Kidney glomerular epithelial cell (primary cell): Measurements from ENCODE around the gene CCL2.
A peak's percentile ranks its signal among the peaks of the same experiment; 100 is the strongest.

Experiments
- DNase-seq: peaks from one replicate; lab custom pipeline; 2025; lab: John Stamatoyannopoulos, UW

Gene CCL2

DNA sequence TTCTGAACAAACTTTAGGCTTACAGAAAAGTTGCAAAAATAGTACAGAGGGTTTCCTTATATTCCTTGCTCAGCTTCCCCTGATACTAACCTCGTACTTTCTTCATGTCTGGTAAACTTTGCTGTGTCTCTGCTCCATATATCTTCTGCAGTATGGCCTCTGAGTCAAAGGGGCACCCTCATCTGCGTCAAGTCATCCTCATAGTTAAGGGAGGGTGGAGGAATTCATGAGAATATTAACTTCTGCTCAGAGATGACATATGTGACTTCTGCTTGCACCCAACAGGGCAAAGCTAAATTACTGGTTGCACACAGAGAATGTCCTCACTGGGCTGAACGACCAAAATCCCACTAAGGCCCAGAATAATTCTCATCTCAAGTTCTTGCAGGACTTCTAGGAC lies 10.6 kb downstream of the CCL2 start:
- DNase-seq = no peak

DNA sequence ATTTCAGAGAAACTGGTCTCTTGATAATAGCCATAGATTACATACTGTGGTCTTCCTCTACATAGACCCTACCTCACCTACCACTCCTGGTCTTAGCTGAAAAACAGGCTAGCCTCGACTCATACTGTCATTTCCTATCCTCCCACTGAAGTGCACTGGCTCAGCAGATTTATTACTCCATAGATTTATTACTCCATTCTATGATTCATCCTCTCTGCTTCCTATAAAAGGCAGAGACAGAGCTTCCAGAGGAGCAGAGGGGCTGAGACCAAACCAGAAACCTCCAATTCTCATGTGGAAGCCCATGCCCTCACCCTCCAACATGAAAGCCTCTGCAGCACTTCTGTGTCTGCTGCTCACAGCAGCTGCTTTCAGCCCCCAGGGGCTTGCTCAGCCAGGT lies 14.9 kb downstream of the CCL2 start, which contains the start of gene CCL7:
Gene CCL7, plus strand, starts transcription at position 253 of the 400 bp plus-strand sequence. Its CDS starts 70 bp downstream, at position 323.
- peak; percentile 66 for DNase-seq

DNA sequence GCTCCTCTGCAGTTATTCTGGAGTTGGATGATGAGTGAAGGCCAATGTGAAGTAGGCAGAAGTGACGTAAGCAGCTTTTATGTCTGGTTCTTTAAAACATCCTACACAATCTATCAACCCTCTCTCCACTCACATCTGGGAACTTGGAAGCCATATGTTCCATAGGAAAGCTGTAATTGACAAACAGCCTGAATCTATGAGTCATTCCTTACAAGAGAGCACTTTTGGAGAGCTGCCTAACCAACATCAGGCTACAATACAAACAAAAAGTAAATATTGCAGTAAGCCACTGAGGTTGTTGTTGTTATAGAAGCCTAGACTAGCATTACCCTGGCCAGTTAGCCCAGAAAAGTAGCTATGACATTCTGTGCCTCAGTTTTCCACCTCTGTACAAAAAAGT lies 20.8 kb downstream of the CCL2 start:
- peak; percentile 14 for DNase-seq

- no peak for DNase-seq
These were observed 21.7 kb downstream of the CCL2 start for GRCh38 chr17:34276826-34277225.

DNA sequence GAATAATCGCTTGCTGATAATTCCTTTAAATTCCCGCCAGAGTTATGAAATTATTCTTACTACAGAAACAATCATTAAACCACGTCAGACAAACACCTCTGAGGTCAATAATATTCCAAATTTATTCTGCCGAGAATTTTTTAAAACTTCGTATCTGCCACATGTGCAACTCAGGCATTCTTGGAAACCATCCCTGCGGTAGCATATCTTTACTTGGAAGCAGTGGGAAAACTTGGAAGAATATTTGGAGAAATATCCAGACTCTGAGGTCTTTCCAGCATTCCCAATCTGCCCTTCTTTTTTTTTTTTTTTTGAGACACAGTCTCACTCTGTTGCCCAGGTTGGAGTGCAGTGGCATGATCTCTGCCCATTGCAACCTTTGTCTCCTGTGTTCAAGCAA lies 28.5 kb downstream of the CCL2 start:
- DNase-seq = no peak

DNA sequence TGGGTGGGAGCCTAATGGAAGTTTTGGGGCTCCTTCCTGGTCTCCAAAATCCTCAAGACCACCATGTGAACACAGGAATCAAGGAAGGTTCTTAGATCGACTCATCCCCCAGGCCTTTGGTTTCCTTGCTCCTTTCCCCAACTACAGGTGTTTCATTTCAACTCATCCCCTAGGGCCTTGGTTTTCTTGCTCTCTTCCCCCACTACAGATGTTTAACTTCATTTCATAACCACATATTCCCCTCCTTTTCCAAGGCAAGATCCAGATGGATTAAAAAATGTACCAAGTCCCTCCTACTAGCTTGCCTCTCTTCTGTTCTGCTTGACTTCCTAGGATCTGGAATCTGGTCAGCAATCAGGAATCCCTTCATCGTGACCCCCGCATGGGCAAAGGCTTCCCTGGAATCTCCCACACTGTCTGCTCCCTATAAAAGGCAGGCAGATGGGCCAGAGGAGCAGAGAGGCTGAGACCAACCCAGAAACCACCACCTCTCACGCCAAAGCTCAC lies 30.3 kb downstream of the CCL2 start, which contains the start of gene CCL11:
Gene CCL11, plus strand, starts transcription at position 457 of the 507 bp plus-strand sequence. CDS start 67 bp downstream, outside the sequence.
- DNase-seq = no peak

- no peak for DNase-seq
These were observed 32.8 kb downstream of the CCL2 start for GRCh38 chr17:34287875-34288274.

DNA sequence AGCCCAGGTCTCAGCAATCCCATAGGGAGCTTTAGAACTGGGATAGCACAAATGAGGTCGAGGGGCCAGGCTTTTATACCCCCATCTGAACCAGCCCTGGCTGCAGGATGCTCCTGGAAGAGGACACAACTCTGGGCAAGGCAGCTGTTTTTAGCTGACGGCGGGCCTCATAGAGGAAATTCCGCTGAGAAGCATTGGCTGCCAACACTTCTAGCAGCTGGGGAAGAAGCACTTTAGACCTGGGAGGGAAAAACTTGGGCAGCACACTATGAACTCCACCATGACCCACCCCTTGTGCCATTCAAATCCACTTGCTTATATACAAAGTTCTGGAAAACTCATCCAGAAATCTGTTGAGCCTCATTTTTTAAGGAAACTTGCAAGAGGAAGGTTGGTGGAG lies 35.5 kb downstream of the CCL2 start:
- no peak for DNase-seq

GRCh38 chr17:34291721-34292348 lies 36.8 kb downstream of the CCL2 start:
- no peak for DNase-seq

GRCh38 chr17:34299027-34299426 lies 43.9 kb downstream of the CCL2 start:
- no peak for DNase-seq

DNA sequence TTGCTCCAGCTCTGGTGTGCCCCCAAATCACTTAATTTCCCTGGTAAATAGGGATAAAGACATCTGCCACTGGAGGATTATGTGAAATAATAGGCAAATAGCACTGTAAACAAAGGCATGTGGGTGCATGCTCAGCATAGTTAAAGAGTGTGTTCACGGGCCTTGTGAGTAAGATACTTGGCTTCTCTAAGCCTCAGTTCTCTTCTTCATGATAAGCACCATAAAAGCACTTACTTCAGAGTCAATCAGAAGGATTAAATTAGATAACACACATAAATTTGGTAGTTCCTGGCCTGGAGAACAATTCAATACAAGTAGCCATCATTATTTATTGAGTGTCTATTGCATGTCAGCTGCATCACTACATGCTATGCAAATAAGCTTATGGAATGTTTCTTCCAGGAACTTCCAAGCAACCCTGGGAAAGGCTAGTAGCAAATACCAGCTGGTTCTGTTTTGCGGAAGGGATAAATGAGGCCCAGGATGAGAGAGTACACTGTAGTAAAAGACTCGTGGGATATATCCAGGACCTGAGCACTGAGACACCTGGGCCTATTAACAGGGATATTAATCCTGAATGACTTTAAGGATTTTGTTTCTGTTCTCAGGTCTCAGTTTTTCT lies 45.0 kb downstream of the CCL2 start:
- DNase-seq = peak; percentile 36

DNA sequence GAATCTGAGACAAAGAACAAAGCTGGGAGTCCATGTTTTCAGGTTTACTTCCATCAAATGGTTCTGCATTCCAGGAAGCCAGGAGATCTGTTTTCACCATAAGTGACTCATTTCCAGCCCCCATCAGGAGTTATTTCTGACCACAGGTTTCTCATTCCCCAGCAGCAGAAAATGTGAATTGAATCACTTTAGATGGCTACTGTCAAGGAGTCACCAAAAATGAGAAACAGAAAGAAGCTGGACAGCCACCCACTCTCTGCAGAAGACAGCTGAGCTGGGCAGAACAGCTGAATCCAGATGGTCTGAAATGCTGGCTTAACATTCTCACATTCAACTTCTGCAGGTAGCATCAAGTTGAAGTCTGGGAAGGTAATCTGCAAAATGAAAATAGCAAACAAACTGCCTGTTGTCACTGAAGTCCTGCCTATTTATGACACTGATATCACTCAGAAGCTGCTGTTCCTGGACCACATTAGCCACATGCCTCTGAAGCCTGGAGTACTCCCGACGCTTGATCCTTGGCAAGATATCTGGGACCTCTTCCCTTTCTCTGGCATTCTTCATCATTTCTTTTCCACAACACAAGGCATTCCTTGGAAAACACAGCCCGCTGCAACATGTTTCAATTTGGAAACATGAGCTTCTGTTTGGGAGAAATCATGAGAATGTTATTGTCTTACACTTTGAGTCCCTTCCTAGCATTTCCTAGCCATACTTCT lies 45.7 kb downstream of the CCL2 start:
- peak; percentile 60 for DNase-seq

- no peak for DNase-seq
These were observed 46.9 kb downstream of the CCL2 start for GRCh38 chr17:34301986-34302385.

DNA sequence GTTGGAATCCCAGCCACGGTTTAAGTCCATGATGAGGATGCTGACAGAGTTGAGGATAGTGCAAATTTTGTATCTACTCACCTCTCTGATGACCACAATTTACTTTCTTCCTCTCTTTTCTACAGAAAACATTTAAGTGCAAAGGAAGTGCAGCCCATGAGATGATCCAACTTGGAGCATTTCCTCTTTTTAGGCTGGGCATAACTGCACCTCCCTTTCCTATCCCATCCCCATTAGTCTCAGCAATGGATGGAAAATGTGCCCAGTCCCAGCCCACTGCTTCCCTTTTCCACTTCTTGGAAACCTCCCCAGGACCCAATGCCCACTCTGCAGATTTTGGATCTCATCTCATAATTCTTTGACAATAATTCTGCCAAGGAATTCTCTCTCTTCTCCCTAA lies 47.6 kb downstream of the CCL2 start:
- no peak for DNase-seq

- no peak for DNase-seq
These were observed 48.5 kb downstream of the CCL2 start for GRCh38 chr17:34303606-34304005.

DNA sequence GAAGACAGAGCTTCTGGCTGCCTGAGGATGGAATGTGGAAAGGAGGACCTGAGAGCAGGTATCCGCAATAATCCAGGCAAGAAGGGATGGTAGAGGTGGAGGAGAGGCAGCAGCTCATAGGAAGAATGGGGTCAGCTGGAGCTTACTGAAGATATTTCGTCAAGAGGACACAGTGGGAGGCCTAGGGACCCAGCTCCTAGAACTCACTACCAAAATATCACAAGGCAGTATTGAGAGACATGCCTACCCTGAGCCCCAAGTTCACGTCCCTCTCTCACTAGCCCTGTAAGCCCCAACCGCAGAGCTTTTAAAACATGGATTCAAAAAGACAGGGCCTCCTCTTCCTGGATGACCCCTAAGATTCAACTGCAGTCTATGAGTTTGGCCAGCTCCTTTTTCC lies 50.0 kb downstream of the CCL2 start:
- DNase-seq = no peak

GRCh38 chr17:34305606-34306005 lies 50.5 kb downstream of the CCL2 start:
- DNase-seq = no peak

DNA sequence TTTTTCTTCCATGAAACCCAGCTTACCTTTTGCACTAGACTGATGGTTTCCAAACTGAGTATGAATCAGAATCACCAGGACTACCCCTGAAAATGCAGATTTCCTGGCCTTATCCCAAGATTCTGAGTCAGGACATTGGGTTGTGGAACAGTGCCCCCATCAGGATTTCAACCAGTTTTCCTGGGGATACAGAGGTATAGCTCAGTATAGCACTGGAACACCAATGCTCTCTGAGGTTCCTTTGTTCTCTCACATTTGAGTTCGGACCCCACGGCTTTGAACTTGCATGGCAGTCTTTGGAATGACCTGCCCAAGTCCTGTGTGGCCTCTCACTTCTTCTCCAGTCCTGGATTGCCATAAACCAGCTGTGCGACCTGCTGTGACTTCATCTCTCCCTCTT lies 51.4 kb downstream of the CCL2 start:
- DNase-seq = peak; percentile 29
